Measurements from ENCODE around the gene AHSG.
"Not testable (repeated sequence)": the region's sequence is repeated elsewhere in the genome, so short reads cannot be mapped to it uniquely, and the experiment has no call there.

Gene AHSG

DNA sequence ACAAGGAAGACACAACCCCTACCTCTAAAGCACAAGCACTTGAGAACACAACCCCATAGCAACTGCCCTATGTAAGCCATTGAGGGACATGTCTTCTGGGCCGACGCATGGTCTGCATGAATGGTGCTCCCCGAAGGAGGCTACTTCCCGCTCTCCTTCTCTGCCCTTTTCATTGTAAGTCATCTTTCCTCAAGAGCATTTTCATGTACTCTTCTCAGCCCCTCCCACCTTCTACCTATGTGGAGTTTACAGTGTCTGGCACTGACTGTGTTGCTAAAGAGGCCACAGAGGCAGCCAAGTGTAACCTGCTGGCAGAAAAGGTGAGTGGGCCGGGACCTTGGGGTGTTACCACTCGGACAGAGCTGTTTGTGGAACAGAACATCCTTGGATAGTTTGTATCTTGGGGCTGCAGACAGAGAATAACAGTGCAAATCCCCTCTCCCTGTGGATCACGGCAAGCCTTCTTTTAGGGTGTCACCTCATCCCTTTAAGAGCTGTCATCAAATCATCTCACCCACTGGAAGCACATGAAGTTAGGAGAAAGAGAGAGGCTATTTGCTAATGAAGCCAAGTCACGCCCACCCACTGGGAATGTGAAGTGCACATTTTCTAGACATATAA is 5.6 kb downstream of the AHSG start:
- DNase-seq: no peak

DNA sequence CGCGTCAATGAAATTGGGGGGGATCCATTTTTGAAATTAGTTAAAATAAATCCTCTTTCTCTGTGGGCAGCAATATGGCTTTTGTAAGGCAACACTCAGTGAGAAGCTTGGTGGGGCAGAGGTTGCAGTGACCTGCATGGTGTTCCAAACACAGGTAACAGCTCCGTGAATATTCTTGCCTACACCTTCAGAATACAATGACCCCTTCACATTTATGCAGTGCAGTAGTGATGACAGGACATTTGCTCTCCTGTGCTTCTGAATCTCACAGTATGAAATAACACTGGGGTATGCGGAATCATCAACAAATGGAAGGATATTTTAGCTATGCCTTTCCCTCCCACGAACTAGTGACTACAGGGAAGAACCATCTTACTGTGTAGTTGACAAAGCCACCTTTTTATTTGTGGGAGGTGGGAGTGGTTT is 6.9 kb downstream of the AHSG start:
- DNase-seq: no peak

DNA sequence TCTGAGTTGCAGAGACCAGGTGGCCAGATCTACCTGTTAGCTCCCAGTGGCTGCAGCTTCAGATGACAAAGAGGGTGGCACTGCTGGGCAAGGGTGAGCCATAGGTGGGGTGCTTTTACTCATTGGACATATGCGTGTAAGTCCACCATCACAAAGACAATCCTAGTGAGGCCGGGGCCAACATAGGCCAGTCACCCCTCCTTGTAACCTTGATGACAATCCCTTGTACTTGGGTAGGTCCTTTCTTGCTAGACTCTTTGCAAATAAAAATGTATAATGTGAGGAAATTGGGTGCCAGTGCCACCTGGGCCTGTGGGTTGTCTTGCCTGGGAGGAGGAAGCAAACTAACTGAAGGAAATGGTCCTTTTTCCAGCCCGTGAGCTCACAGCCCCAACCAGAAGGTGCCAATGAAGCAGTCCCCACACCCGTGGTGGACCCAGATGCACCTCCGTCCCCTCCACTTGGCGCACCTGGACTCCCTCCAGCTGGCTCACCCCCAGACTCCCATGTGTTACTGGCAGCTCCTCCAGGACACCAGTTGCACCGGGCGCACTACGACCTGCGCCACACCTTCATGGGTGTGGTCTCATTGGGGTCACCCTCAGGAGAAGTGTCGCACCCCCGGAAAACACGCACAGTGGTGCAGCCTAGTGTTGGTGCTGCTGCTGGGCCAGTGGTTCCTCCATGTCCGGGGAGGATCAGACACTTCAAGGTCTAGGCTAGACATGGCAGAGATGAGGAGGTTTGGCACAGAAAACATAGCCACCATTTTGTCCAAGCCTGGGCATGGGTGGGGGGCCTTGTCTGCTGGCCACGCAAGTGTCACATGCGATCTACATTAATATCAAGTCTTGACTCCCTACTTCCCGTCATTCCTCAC is 7.6 kb downstream of the AHSG start:
- no peak for DNase-seq

DNA sequence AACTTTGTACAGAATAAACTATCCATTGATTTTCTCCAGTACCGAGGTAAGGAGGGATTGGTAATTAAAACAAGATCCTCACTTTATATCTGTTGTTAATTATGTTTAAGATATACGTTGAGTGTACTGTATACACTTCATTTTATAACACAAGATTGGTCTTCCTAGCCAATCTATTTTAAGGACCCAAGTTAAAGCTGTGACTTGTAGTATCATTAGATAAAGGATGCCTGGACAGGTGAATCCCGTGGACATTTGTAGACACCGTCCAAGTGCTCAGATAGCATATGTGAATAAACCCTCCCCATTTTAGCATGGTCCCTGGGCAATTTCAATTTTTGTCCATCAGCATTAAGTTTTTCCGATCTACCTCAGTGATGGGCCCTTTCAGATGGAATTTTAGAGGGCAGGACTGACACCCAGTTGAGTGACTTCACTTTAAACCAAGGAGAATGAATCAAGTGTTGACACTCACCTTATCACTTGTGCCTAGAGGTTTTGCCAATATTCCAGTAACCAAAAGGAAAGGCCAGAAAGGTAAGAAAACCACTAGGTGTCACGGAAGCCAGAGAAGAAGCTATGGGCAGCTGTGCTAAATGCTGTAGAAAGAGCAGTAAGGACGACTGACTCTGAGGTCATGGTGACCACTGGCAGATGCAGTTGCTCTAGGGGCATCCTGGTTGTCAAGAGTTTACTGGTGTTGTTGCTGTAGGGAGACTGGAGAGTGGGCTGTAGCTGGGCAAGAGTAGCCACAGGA is 9.2 kb downstream of the AHSG start:
- DNase-seq: no peak

- DNase-seq: no peak
These were observed 9.9 kb downstream of the AHSG start for GRCh38 chr3:186622651-186623310.

GRCh38 chr3:186624598-186624997 is 11.7 kb downstream of the AHSG start:
- no peak for DNase-seq

GRCh38 chr3:186625600-186626042 is 12.8 kb downstream of the AHSG start:
- no peak for DNase-seq

DNA sequence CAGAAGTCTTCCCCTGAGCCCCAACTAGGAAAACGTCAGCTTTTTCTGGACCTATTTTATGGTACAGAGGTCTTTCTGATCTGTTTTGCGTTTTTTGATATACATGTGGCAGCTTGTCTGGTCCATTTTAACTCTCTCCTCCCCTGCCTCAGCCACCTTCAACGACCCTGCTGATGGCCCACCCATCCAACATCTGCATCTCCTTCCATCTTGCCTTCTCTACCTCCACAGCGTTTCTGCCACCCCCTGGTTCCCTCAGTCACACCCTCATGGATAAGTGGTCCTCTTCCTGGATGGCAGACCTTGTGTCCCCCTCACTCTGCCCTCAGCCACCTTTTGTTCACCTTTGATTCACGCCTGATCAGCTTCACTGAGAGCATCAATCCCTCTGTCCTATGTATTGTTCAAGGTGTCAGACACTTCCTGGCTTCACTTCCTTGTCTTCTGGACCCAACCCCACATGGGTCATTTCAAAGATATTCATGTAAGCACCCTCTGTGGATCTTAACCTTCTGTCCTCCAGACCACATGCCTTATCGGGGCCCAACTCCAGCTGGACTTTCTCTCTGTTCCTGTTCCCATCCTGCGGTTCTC is 13.5 kb downstream of the AHSG start:
- DNase-seq: no peak

- no peak for DNase-seq
These were observed 15.1 kb downstream of the AHSG start for GRCh38 chr3:186627852-186628414.

GRCh38 chr3:186628756-186629155 is 15.9 kb downstream of the AHSG start:
- DNase-seq: no peak

DNA sequence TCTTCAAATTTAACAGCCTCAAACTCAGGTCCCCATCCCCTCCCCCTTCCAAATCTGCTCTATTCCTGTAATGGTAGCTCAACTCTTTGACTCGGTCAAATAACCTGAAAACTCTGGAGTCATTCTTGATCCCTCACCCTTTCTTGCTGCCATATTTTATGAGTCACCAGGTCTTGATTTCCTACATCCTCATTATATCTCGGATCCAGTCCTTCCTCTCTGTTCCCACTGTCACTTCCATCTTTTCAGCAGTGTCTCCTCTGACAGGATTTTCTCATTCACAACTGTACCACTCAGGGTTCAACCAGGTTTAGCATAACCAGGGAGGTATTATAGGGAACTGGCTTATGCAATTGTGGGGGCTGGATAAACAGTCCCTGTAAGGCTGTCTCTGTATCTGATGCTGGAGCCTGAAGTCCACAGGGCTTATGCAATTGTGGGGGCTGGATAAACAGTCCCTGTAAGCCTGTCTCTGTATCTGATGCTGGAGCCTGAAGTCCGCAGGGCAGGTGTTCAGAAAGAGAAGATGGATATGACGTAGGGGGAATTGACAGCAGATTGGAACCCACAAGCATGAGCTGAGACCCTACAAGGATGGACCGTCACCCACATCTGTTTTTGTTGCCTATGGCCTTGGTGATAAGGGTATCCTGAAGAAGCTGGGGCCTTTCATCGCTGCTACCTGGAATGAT is 18.2 kb downstream of the AHSG start:
- DNase-seq: no peak

- no peak for DNase-seq
These were observed 20.6 kb downstream of the AHSG start for GRCh38 chr3:186633481-186633880.

- not testable (repeated sequence) for DNase-seq
These were observed 21.3 kb downstream of the AHSG start for GRCh38 chr3:186634207-186634606.

- no peak for DNase-seq
These were observed 22.7 kb downstream of the AHSG start for GRCh38 chr3:186635532-186635931.

DNA sequence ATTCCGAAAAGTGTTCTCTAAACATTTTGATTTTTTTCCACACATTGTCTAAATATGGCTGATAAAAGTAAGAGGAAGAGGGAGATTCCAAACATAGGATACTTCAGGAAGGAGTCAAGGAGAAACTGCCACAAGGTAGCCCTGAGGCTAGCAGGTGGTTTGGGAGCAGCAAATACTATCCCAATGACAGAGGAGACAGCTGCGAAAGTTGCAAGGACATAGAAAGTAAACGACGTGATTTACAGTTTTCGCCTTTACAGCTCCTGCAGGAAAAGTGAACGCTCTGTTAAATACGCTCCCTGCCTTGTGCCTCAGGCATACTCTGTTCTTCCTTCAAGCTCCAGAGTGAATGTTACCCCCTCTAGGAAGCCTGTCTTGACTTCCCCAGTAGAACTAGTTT is 23.7 kb downstream of the AHSG start:
- DNase-seq: no peak

DNA sequence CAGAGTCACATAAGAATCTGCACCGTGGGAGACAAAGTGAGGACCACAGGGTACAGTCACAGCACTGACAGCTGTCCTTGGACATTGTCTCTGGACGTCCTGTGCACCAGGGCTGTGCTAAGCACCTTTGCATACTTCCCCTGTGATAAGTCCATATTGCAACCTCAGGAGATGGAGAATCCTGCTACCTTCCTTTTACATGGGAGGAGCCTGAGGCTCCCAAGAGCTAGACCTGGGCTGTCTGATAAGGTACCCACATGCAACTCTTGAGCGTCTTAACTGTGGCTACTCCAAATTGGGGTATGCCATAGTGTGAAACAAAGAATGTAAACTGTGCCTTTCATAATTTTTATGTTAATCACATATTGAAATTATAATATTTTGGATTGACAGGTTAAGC is 24.8 kb downstream of the AHSG start:
- DNase-seq: no peak

DNA sequence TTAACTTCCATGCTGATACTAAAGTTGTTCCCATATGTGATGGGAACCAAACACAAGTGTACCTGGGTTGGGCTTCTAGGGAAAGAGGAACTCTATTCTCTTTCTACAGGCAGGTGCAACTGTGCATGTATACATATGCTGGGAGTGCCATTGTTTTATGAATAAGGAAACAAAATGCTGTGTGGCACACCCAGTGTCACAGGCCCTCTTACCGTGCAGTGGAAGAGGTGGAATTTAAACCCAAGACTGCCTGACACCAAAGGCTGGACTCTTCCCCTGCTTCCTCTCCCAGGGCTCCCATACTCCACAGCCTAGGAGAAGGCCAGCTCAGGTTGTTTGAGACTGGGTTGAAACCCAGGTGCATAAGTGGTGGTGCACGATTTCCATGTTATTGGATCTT is 25.4 kb downstream of the AHSG start:
- no peak for DNase-seq

GRCh38 chr3:186639778-186640472 is 27.1 kb downstream of the AHSG start, which contains the start of gene FETUB:
FETUB (plus strand) TSS chr3:186640399; CDS start chr3:186640461, 62 bp downstream.
- no peak for DNase-seq

DNA sequence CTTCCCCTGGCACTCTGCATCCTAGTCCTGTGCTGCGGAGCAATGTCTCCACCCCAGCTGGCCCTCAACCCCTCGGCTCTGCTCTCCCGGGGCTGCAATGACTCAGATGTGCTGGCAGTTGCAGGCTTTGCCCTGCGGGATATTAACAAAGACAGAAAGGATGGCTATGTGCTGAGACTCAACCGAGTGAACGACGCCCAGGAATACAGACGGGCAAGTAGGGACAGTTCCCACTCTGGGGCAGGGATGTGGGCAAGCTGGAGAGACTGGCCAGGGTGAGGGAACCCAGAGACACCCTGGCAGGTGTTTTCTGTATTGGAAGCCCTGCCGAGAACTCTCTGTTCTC is 27.6 kb downstream of the AHSG start:
- no peak for DNase-seq

GRCh38 chr3:186640929-186641328 is 28.1 kb downstream of the AHSG start:
- no peak for DNase-seq

- no peak for DNase-seq
These were observed 29.2 kb downstream of the AHSG start for GRCh38 chr3:186642014-186642413.
